ENCODE results near the gene BRI3BP. TPM values are rescaled to one million over a fixed set of nuclear protein-coding genes. Genes with fewer than 3 reads are reported as not detected.

BRI3BP gene
- total and polyA plus RNA-seq, 9 of the 15 experiments (the other 6 are each of a cell fraction or from before 2014, with no cell fraction given), result 12.3 to 25.0 (median 16.6) TPM

DNA sequence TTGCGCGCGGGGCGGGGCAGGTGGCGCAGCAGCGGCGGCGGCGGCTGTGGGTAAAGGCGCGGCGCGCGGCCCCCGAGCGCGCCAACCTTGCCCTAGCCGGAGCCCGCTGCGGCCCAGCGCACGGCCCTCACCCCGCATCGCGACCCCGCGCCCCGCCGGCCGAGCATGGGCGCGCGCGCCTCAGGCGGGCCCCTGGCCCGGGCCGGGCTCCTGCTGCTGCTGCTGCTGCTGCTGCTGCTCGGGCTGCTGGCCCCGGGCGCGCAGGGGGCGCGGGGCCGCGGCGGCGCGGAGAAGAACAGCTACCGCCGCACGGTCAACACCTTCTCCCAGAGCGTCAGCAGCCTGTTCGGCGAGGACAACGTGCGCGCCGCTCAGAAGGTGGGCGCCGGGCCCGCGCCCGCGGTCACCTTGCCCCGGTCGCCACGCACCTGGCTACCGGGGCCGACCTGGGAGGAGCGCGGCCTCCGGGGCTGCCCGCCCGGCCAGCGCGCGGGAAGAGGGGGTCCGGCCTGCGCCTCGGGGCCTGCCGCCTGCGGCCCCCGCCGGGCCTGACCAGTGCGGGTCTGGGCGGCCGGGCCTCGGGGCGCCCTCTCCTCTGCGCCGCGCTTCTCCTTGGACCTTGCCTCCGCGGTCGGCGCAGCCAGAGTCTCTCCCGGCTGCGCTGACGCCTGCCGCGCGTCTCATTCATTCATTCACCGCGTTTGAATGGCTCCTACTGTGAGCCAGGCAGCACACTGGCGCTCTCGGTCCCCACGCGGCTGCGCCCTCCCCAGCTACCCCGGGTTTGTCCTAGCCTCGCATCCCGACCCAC lies at the start of gene BRI3BP (continued):
- TF ChIP-seq GATAD2A (IDR thresholded peaks at IDR 0.05) (0 out of 2 replicates have a peak, but pooled peaks have one; percentile 20), MAZ (CRISPR knock-in tag; conservative IDR thresholded peaks at IDR 0.05 in 1 of 2, IDR thresholded peaks at IDR 0.05 in 1 of 2) (no peak; a peak in 1 of 4 replicates), ZNF445 (CRISPR knock-in tag; IDR thresholded peaks at IDR 0.05; ENCODE audit: low read depth) (no peak), NR2C2 (CRISPR knock-in tag; IDR thresholded peaks at IDR 0.05) (no peak), NR2C2 (tag; IDR thresholded peaks at IDR 0.05) (0 out of 2 replicates have a peak, but pooled peaks have one; percentile 38), ZNF24 (IDR thresholded peaks at IDR 0.05) (peak; percentile 98), PHF8 (IDR thresholded peaks at IDR 0.05; ENCODE audit: borderline replicate concordance, low read length) (peak; percentile 50; the same call in 1 of the 2 replicates), XRCC5 (IDR thresholded peaks at IDR 0.05; ENCODE audit: low read depth, low read length) (no peak), NCOA4 (IDR thresholded peaks at IDR 0.05; ENCODE audit: partially characterized antibody) (no peak), VEZF1 (CRISPR knock-in tag; IDR thresholded peaks at IDR 0.05) (no peak; the same call in 1 of the 2 replicates), ZBTB7A (IDR thresholded peaks at IDR 0.05; ENCODE audit: borderline replicate concordance, control insufficient read depth, low read depth, low read length) (peak; percentile 56; the same call in 1 of the 2 replicates), ZC3H8 (IDR thresholded peaks at IDR 0.05) (no peak), ATF4 (CRISPR knock-in tag; IDR thresholded peaks at IDR 0.05) (no peak), NELFE (IDR thresholded peaks at IDR 0.05; ENCODE audit: insufficient read depth, insufficient read length) (no peak), RB1 (IDR thresholded peaks at IDR 0.05; ENCODE audit: low read depth) (no peak; the same call in 1 of the 2 replicates), ZNF639 (CRISPR knock-in tag; conservative IDR thresholded peaks at IDR 0.05 in 1 of 2, IDR thresholded peaks at IDR 0.05 in 1 of 2) (0 out of 4 replicates have a peak, but pooled peaks of 1 of the 2 experiments have one; percentile 25)
- TF ChIP-seq, protein P1, sequence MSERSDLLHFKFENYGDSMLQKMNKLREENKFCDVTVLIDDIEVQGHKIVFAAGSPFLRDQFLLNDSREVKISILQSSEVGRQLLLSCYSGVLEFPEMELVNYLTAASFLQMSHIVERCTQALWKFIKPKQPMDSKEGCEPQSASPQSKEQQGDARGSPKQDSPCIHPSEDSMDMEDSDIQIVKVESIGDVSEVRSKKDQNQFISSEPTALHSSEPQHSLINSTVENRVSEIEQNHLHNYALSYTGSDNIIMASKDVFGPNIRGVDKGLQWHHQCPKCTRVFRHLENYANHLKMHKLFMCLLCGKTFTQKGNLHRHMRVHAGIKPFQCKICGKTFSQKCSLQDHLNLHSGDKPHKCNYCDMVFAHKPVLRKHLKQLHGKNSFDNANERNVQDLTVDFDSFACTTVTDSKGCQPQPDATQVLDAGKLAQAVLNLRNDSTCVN (CRISPR knock-in tag; IDR thresholded peaks at IDR 0.05), result no peak
- TF ChIP-seq, protein P2, sequence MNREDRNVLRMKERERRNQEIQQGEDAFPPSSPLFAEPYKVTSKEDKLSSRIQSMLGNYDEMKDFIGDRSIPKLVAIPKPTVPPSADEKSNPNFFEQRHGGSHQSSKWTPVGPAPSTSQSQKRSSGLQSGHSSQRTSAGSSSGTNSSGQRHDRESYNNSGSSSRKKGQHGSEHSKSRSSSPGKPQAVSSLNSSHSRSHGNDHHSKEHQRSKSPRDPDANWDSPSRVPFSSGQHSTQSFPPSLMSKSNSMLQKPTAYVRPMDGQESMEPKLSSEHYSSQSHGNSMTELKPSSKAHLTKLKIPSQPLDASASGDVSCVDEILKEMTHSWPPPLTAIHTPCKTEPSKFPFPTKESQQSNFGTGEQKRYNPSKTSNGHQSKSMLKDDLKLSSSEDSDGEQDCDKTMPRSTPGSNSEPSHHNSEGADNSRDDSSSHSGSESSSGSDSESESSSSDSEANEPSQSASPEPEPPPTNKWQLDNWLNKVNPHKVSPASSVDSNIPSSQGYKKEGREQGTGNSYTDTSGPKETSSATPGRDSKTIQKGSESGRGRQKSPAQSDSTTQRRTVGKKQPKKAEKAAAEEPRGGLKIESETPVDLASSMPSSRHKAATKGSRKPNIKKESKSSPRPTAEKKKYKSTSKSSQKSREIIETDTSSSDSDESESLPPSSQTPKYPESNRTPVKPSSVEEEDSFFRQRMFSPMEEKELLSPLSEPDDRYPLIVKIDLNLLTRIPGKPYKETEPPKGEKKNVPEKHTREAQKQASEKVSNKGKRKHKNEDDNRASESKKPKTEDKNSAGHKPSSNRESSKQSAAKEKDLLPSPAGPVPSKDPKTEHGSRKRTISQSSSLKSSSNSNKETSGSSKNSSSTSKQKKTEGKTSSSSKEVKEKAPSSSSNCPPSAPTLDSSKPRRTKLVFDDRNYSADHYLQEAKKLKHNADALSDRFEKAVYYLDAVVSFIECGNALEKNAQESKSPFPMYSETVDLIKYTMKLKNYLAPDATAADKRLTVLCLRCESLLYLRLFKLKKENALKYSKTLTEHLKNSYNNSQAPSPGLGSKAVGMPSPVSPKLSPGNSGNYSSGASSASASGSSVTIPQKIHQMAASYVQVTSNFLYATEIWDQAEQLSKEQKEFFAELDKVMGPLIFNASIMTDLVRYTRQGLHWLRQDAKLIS (CRISPR knock-in tag; IDR thresholded peaks at IDR 0.05), result no peak
